ENCODE data around the gene CDH4.

CDH4 gene

DNA sequence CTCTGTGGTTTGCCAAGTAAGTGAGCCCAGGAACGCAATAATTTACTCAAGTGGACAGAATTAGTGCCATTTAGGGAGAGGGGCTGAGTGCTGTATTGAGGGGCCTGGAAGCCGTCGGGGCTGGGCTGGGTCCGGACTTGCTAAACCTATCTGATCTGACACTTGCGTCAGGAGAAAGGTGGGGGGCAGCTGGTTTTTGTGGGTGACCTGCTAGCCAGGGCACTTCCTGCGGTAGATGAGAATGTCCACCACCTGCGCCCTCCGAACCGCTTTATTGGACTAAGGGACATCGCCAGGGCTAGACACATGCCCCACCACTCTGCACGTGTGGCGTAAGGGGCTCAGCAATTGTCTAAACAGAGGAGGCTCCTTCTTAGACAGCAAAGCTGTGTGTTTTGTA lies 139.1 kb downstream of the CDH4 start:
- Histone ChIP-seq H3K27ac (replicated peaks) (no peak overlapping the region), H3K4me3 (replicated peaks; ENCODE audit: insufficient read depth, low read length) (no peak overlapping the region), H3K27me3 (ENCODE audit: insufficient read depth, poor library complexity, severe bottlenecking) (no peaks in the 10 kb centered on the region)
- DNase-seq (ENCODE audit: low read depth in 1 of 2, low spot score in 1 of 2): no peak
- TF ChIP-seq SPI1 (IDR thresholded peaks at IDR 0.05; ENCODE audit: borderline replicate concordance, low read depth): no peak
- TF ChIP-seq, protein P1, sequence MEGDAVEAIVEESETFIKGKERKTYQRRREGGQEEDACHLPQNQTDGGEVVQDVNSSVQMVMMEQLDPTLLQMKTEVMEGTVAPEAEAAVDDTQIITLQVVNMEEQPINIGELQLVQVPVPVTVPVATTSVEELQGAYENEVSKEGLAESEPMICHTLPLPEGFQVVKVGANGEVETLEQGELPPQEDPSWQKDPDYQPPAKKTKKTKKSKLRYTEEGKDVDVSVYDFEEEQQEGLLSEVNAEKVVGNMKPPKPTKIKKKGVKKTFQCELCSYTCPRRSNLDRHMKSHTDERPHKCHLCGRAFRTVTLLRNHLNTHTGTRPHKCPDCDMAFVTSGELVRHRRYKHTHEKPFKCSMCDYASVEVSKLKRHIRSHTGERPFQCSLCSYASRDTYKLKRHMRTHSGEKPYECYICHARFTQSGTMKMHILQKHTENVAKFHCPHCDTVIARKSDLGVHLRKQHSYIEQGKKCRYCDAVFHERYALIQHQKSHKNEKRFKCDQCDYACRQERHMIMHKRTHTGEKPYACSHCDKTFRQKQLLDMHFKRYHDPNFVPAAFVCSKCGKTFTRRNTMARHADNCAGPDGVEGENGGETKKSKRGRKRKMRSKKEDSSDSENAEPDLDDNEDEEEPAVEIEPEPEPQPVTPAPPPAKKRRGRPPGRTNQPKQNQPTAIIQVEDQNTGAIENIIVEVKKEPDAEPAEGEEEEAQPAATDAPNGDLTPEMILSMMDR (IDR thresholded peaks at IDR 0.05; ENCODE audit: insufficient read depth, low read length): no peak
- TF ChIP-seq POLR2AphosphoS5 (IDR thresholded peaks at IDR 0.05; ENCODE audit: low read depth): no peak
- TF ChIP-seq GABPA (IDR thresholded peaks at IDR 0.05; ENCODE audit: low read depth): no peak
- TF ChIP-seq, protein P2, sequence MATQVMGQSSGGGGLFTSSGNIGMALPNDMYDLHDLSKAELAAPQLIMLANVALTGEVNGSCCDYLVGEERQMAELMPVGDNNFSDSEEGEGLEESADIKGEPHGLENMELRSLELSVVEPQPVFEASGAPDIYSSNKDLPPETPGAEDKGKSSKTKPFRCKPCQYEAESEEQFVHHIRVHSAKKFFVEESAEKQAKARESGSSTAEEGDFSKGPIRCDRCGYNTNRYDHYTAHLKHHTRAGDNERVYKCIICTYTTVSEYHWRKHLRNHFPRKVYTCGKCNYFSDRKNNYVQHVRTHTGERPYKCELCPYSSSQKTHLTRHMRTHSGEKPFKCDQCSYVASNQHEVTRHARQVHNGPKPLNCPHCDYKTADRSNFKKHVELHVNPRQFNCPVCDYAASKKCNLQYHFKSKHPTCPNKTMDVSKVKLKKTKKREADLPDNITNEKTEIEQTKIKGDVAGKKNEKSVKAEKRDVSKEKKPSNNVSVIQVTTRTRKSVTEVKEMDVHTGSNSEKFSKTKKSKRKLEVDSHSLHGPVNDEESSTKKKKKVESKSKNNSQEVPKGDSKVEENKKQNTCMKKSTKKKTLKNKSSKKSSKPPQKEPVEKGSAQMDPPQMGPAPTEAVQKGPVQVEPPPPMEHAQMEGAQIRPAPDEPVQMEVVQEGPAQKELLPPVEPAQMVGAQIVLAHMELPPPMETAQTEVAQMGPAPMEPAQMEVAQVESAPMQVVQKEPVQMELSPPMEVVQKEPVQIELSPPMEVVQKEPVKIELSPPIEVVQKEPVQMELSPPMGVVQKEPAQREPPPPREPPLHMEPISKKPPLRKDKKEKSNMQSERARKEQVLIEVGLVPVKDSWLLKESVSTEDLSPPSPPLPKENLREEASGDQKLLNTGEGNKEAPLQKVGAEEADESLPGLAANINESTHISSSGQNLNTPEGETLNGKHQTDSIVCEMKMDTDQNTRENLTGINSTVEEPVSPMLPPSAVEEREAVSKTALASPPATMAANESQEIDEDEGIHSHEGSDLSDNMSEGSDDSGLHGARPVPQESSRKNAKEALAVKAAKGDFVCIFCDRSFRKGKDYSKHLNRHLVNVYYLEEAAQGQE (IDR thresholded peaks at IDR 0.05; ENCODE audit: insufficient replicate concordance, low read depth): no peak

DNA sequence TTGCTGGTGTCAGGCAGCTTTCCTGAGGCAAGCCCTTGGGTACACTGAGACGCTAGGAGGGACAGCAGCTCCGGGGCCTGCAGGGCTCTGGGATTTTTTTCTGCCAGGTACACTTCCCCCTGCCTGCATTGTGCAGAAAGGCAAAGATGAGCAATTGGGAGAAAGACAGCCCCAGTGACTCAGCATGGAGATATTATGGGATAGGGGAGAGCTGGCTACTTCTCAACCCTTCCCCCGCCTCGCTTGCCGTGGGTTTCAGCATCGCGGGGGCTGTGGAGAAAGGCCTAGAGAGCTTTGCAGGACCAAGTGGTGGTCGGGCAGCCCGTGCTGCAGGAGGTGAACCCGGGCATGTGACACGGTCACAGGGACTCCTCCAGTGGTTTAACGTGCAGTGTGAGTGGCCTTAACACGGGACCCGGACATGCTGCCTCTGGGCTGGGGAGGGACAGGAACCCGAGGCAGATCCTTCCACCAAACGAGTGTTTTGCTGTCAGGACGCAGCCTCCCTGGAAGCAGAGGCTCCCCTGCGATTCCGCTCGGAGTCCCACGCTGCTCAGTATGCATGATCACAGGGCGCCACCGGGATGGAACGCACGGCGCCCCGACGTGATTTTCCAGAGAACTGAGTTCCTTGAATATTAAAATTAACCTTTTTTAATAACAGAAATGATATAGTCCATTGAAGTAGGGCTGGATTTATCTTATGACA lies 139.9 kb downstream of the CDH4 start:
- Histone ChIP-seq H3K27me3 (ENCODE audit: insufficient read depth, poor library complexity, severe bottlenecking) (no peaks in the 10 kb centered on the region), H3K27ac (replicated peaks) (no peak overlapping the region), H3K4me3 (replicated peaks; ENCODE audit: insufficient read depth, low read length) (no peak overlapping the region)
- DNase-seq (ENCODE audit: low read depth in 1 of 2, low spot score in 1 of 2): no peak
- TF ChIP-seq, protein P2 (IDR thresholded peaks at IDR 0.05; ENCODE audit: insufficient replicate concordance, low read depth): no peak

DNA sequence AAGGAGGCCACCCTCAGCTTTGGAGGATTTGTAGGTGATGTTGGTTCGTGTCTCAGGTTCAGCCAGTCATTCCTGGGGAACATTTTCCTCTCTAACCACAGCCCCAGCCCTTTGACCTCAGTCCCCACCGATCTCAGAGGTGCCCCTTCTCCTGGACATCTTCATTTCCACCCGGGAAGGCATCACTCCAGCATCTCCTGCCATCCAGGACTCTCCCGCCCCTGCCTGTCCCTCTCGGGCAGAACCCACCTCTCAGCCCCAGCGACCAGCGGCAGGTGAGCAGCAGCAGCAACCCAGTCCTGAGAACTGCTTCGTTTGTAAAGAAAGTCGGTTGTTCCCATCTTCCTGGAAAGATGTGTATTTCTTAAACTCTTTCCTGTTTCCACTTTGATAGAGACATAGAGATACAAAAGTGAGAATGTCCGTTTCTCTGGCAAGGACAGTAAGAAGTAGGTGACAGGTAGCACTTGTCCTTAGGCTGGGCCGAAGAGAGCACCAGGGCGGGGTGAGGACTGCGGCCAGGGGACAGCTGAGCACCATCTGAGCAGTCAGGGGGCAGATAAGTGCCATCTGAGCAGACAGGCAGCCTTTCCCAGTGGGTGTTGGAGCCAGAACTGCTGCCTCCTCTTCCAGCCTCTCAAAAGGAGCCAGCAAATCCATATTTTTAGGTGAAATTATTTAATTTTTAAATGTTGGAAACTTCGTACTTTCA lies 142.2 kb downstream of the CDH4 start:
- no peak for DNase-seq (ENCODE audit: low read depth in 1 of 2, low spot score in 1 of 2)
- Histone ChIP-seq H3K27ac (replicated peaks) (no peak overlapping the region), H3K27me3 (ENCODE audit: insufficient read depth, poor library complexity, severe bottlenecking) (no peaks in the 10 kb centered on the region), H3K4me3 (replicated peaks; ENCODE audit: insufficient read depth, low read length) (no peak overlapping the region)
- TF ChIP-seq SPI1 (IDR thresholded peaks at IDR 0.05; ENCODE audit: borderline replicate concordance, low read depth): no peak
- TF ChIP-seq POLR2AphosphoS5 (IDR thresholded peaks at IDR 0.05; ENCODE audit: low read depth): no peak

DNA sequence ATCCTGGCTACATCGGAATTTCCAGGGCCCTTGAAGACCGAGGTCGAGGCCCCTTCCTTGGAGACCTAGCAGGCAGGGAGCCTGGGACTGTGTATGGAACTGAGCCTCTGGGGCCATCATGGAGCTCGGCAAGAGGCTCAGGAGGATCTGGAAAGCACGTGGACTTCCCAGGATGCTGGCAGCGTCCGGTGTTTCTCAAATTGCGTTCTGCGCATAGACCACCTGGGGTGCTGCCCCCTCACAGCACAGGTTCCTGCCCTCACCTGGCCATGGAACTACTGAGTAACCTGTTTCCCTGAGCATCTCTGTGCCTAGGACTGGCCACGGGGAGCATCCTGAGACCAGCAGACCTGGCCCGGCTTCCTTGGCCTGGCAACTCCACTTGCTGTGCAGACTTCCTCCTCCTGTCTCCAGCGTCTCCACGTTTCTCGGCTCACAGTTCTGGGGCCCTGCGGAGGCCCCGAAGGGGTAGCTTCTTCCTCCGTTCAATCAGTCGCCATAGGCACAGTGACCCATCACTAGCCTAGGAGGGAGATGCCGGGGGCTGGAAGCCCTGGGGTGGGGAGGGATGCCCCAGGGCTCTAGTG lies 144.3 kb downstream of the CDH4 start:
- TF ChIP-seq POLR2AphosphoS5 (IDR thresholded peaks at IDR 0.05; ENCODE audit: low read depth): no peak
- TF ChIP-seq, protein P2 (IDR thresholded peaks at IDR 0.05; ENCODE audit: insufficient replicate concordance, low read depth): no peak
- TF ChIP-seq SPI1 (IDR thresholded peaks at IDR 0.05; ENCODE audit: borderline replicate concordance, low read depth): no peak
- TF ChIP-seq, protein P1 (IDR thresholded peaks at IDR 0.05; ENCODE audit: insufficient read depth, low read length): no peak
- no peak for TF ChIP-seq GABPA (IDR thresholded peaks at IDR 0.05; ENCODE audit: low read depth)
- no peak for DNase-seq (ENCODE audit: low read depth in 1 of 2, low spot score in 1 of 2)
- Histone ChIP-seq H3K27ac (replicated peaks) (no peak overlapping the region), H3K4me3 (replicated peaks; ENCODE audit: insufficient read depth, low read length) (no peak overlapping the region), H3K27me3 (ENCODE audit: insufficient read depth, poor library complexity, severe bottlenecking) (no peaks in the 10 kb centered on the region)
